Measurements from ENCODE around the gene TMEM178B. TPM values are rescaled to one million over a fixed set of nuclear protein-coding genes. Genes with fewer than 3 reads are reported as not detected.

The TMEM178B gene
- total and polyA plus RNA-seq, 2 donors (not counting 1 experiment from before 2014, with no cell fraction given), result 0.28 to 0.96 TPM

GRCh38 chr7:141251957-141252356 is 178.1 kb downstream of the TMEM178B start:
- no peaks in the 10 kb centered on the region for H3K4me1 ChIP-seq (ENCODE audit: control insufficient read depth in 2 of 2, insufficient read depth in 2 of 2, low read length in 2 of 2)
- WGBS (ENCODE audit: insufficient coverage), result 87% methylated on average over 2 of the region's 2 CpGs
- no peak overlapping the region for H2AFZ ChIP-seq (ENCODE audit: insufficient read depth, low read depth, low read length, poor library complexity, severe bottlenecking)
- peaks cover 14% of the 10 kb centered on the region for H3K27me3 Mint-ChIP-seq
- no peaks in the 10 kb centered on the region for H3K36me3 ChIP-seq (replicated peaks in 1 of 2; ENCODE audit: control extremely low read depth in 1 of 2, control insufficient read depth in 1 of 2, extremely low read depth in 1 of 2, insufficient read depth in 2 of 2, low read length in 1 of 2)
- ATAC-seq (ENCODE audit: low read depth), result no peak
- ChIA-PET CTCF (no interaction called here), POLR2A (no interaction called here)
- no peak overlapping the region for H3K4me3 Mint-ChIP-seq
- TF ChIP-seq CTCF (IDR thresholded peaks at IDR 0.05) (no peak), EZH2 (IDR thresholded peaks at IDR 0.05; ENCODE audit: borderline replicate concordance, insufficient read depth, low read depth, low read length, poor library complexity, severe bottlenecking) (no peak)
- no peak for DNase-seq
- peaks cover 0 to 5% (median 0%) of the 10 kb centered on the region in 3 donors for H3K9me3 ChIP-seq (ENCODE audit: control extremely low read depth in 1 of 3, control insufficient read depth in 2 of 3, insufficient read depth in 1 of 3, low read length in 2 of 3)
- H3K27ac Mint-ChIP-seq, result no peak overlapping the region
- no peak overlapping the region for H3K4me2 ChIP-seq (replicated peaks; ENCODE audit: low read depth, low read length, poor library complexity, severe bottlenecking)
- H3K79me2 ChIP-seq (ENCODE audit: control insufficient read depth, insufficient read depth, low read length), result no peaks in the 10 kb centered on the region
- H3K27me3 ChIP-seq (replicated peaks in 1 of 4; ENCODE audit: control extremely low read depth in 1 of 4, control insufficient read depth in 3 of 4, insufficient read depth in 4 of 4, low read length in 3 of 4), result no peaks in the 10 kb centered on the region
- intact Hi-C loops (cut with micrococcal nuclease), result no loop called here
- H3K9ac ChIP-seq (ENCODE audit: low read length), result no peak overlapping the region
- H3K9me3 Mint-ChIP-seq (ENCODE audit: insufficient read depth), result peaks cover 4% of the 10 kb centered on the region
- H3K4me1 Mint-ChIP-seq, result no peaks in the 10 kb centered on the region
- no peak overlapping the region for H3K27ac ChIP-seq (ENCODE audit: low read length in 2 of 2)
- no peak overlapping the region for H3K4me3 ChIP-seq (ENCODE audit: control extremely low read depth in 1 of 5, extremely low read depth in 1 of 5, insufficient read depth in 1 of 5, low read depth in 2 of 5, low read length in 4 of 5)
- H4K20me1 ChIP-seq (ENCODE audit: control insufficient read depth, insufficient read depth, low read length, poor library complexity, severe bottlenecking), result no peaks in the 10 kb centered on the region

GRCh38 chr7:141257597-141257996 is 183.7 kb downstream of the TMEM178B start:
- peaks cover 3 to 8% (median 3%) of the 10 kb centered on the region in 3 donors for H3K9me3 ChIP-seq (ENCODE audit: control extremely low read depth in 1 of 3, control insufficient read depth in 2 of 3, insufficient read depth in 1 of 3, low read length in 2 of 3)
- Mint-ChIP-seq H3K27ac (no peak overlapping the region), H3K9me3 (ENCODE audit: insufficient read depth) (peaks cover 11% of the 10 kb centered on the region), H3K4me1 (no peaks in the 10 kb centered on the region), H3K27me3 (peaks cover 6% of the 10 kb centered on the region), H3K4me3 (no peak overlapping the region)
- no CpG with 5 or more reads among the region's 2 CpGs for WGBS (ENCODE audit: insufficient coverage)
- H4K20me1 ChIP-seq (ENCODE audit: control insufficient read depth, insufficient read depth, low read length, poor library complexity, severe bottlenecking), result no peaks in the 10 kb centered on the region
- H3K27ac ChIP-seq (ENCODE audit: low read length in 2 of 2), result no peak overlapping the region
- intact Hi-C loops (cut with micrococcal nuclease), result no loop called here
- H3K27me3 ChIP-seq (replicated peaks in 1 of 4; ENCODE audit: control extremely low read depth in 1 of 4, control insufficient read depth in 3 of 4, insufficient read depth in 4 of 4, low read length in 3 of 4), result no peaks in the 10 kb centered on the region
- ATAC-seq (ENCODE audit: low read depth) (no peak), DNase-seq (no peak)
- H2AFZ ChIP-seq (ENCODE audit: insufficient read depth, low read depth, low read length, poor library complexity, severe bottlenecking), result no peak overlapping the region
- H3K9ac ChIP-seq (ENCODE audit: low read length), result no peak overlapping the region
- no peaks in the 10 kb centered on the region for H3K4me1 ChIP-seq (ENCODE audit: control insufficient read depth in 2 of 2, insufficient read depth in 2 of 2, low read length in 2 of 2)
- H3K79me2 ChIP-seq (ENCODE audit: control insufficient read depth, insufficient read depth, low read length), result no peaks in the 10 kb centered on the region
- no peak overlapping the region for H3K4me3 ChIP-seq (ENCODE audit: control extremely low read depth in 1 of 5, extremely low read depth in 1 of 5, insufficient read depth in 1 of 5, low read depth in 2 of 5, low read length in 4 of 5)
- TF ChIP-seq CTCF (IDR thresholded peaks at IDR 0.05) (no peak), EZH2 (IDR thresholded peaks at IDR 0.05; ENCODE audit: borderline replicate concordance, insufficient read depth, low read depth, low read length, poor library complexity, severe bottlenecking) (no peak)
- ChIA-PET CTCF (no interaction called here), POLR2A (no interaction called here)
- H3K36me3 ChIP-seq (replicated peaks in 1 of 2; ENCODE audit: control extremely low read depth in 1 of 2, control insufficient read depth in 1 of 2, extremely low read depth in 1 of 2, insufficient read depth in 2 of 2, low read length in 1 of 2), result no peaks in the 10 kb centered on the region
- no peak overlapping the region for H3K4me2 ChIP-seq (replicated peaks; ENCODE audit: low read depth, low read length, poor library complexity, severe bottlenecking)

Measured in B cell (primary cell).